ENCODE results near the gene HRK. TPM values are rescaled to one million over a fixed set of nuclear protein-coding genes. Genes with fewer than 3 reads are reported as not detected.

HRK gene
- total RNA-seq, 1 donor from 2014 or later = not detected

DNA sequence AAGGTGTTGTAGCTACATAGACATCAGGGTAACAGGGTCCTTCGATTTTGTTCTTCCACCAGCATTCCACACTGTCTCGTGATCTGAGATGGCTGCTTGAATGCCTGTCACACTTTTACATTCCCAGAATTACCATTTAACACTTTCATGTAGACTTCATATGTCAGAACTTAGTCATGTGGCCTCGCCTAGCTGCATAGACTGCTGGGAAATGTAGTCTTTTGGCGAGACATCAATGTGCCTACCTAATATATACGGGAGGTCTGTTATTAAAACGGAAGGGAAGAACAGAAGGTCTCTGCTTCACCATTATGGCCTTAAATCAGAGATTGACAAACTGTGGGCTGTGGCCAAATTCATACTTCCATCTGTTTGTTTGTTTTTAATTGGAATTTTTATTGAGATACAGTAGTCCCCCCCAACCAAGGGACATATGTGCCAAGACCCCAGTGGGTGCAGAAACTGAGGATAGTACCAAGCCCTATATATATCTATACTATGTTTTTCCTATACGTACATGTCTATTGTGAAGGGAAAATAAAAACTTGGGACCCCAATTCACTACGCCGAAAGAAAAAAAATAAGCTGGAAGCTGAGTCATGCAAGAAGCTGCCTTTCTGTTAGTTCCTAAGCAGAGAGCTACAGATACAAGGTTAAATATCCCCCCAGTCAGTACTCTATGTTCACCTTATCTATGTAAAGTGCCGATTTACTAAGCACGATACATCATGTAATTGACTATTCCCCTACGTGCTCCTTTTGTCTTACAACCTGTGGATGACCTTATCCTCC is 11.3 kb upstream of the HRK start:
- no peaks in the 10 kb centered on the region for H3K36me3 Mint-ChIP-seq (ENCODE audit: unreplicated experiment)
- no peaks in the 10 kb centered on the region for H3K9me3 Mint-ChIP-seq (ENCODE audit: unreplicated experiment)
- peaks cover 45% of the 10 kb centered on the region for H3K27me3 Mint-ChIP-seq (ENCODE audit: unreplicated experiment)
- H3K4me1 Mint-ChIP-seq (ENCODE audit: unreplicated experiment) = no peaks in the 10 kb centered on the region
- H3K27ac Mint-ChIP-seq (ENCODE audit: unreplicated experiment) = no peak overlapping the region
- TF ChIP-seq, protein P1, sequence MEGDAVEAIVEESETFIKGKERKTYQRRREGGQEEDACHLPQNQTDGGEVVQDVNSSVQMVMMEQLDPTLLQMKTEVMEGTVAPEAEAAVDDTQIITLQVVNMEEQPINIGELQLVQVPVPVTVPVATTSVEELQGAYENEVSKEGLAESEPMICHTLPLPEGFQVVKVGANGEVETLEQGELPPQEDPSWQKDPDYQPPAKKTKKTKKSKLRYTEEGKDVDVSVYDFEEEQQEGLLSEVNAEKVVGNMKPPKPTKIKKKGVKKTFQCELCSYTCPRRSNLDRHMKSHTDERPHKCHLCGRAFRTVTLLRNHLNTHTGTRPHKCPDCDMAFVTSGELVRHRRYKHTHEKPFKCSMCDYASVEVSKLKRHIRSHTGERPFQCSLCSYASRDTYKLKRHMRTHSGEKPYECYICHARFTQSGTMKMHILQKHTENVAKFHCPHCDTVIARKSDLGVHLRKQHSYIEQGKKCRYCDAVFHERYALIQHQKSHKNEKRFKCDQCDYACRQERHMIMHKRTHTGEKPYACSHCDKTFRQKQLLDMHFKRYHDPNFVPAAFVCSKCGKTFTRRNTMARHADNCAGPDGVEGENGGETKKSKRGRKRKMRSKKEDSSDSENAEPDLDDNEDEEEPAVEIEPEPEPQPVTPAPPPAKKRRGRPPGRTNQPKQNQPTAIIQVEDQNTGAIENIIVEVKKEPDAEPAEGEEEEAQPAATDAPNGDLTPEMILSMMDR (IDR thresholded peaks at IDR 0.05) = no peak
- no peak overlapping the region for H3K4me3 Mint-ChIP-seq (ENCODE audit: unreplicated experiment)
- no peak for DNase-seq (ENCODE audit: extremely low spot score, unreplicated experiment)

DNA sequence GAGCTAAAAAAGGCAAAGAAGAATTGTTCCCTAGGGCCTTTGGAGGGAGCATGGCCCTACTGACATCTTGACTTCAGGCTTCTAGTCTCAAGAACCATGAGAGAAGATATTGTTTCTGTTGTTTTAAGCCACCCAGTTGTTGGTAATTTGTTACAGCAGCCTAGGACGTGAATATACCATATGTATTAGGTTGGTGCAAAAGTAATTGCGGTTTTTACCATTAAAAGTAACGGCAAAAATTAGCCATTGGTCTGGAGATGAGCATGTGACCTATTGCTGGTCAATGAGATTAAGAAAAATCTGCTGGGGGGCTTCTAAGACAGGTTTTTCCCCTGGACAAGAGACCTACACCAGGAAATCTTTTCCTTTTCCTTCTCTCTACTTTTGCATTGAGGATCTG is 9.8 kb upstream of the HRK start:
- H3K4me1 Mint-ChIP-seq (ENCODE audit: unreplicated experiment) = no peaks in the 10 kb centered on the region
- TF ChIP-seq, protein P1 (IDR thresholded peaks at IDR 0.05) = no peak

DNA sequence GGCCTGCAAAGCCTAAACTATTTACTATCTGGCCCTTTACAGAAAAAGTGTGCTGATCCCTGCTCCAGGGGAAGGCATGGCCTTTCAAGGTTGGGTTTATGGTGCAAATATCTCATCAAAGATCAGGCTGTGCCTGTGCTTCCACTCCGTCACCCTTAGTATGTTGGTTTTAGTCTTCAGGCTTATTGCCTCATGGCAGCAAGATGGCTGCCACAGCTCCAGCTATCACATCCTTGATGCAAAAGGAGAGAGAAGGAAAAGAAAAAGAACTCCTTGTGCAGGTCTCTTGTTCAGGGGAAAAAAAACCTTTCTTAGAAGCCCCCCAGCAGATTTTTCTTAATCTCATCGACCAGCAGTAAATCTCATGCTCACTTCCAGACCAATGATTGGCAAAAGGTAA is 9.1 kb upstream of the HRK start:
- H3K9me3 Mint-ChIP-seq (ENCODE audit: unreplicated experiment) = no peaks in the 10 kb centered on the region
- peaks cover 41% of the 10 kb centered on the region for H3K27me3 Mint-ChIP-seq (ENCODE audit: unreplicated experiment)
- no peak overlapping the region for H3K27ac Mint-ChIP-seq (ENCODE audit: unreplicated experiment)

More for the DNA sequence above, 9.8 kb upstream of the HRK start:
- Mint-ChIP-seq H3K36me3 (ENCODE audit: unreplicated experiment) (no peaks in the 10 kb centered on the region), H3K27ac (ENCODE audit: unreplicated experiment) (no peak overlapping the region), H3K9me3 (ENCODE audit: unreplicated experiment) (no peaks in the 10 kb centered on the region), H3K27me3 (ENCODE audit: unreplicated experiment) (peaks cover 39% of the 10 kb centered on the region), H3K4me3 (ENCODE audit: unreplicated experiment) (no peak overlapping the region)
- no peak for DNase-seq (ENCODE audit: extremely low spot score, unreplicated experiment)

DNA sequence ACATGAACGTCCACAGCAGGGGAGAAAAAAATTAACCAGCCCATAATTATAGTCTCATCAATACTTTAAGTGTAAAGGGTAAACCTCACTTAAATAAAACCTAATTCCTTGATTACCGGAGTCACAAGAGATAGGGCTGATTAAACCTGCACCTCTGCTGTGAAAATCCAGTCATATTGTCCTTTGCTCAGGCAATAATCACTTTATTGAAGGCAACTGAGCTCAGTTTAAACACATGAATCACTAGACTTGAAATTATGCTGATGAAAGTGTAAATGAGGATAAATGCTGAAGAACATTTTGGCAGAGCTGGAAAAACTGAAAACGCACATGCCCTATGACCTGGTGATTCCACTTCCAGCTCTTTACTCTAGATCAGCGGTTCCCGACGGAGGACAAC is 6.7 kb upstream of the HRK start:
- Mint-ChIP-seq H3K36me3 (ENCODE audit: unreplicated experiment) (no peaks in the 10 kb centered on the region), H3K4me3 (ENCODE audit: unreplicated experiment) (no peak overlapping the region), H3K9me3 (ENCODE audit: unreplicated experiment) (no peaks in the 10 kb centered on the region), H3K4me1 (ENCODE audit: unreplicated experiment) (no peaks in the 10 kb centered on the region), H3K27ac (ENCODE audit: unreplicated experiment) (no peak overlapping the region), H3K27me3 (ENCODE audit: unreplicated experiment) (peaks cover 59% of the 10 kb centered on the region)
- TF ChIP-seq, protein P1 (IDR thresholded peaks at IDR 0.05) = no peak
- DNase-seq (ENCODE audit: extremely low spot score, unreplicated experiment) = no peak

More for the DNA sequence above, 9.1 kb upstream of the HRK start:
- Mint-ChIP-seq H3K36me3 (ENCODE audit: unreplicated experiment) (no peaks in the 10 kb centered on the region), H3K4me1 (ENCODE audit: unreplicated experiment) (no peaks in the 10 kb centered on the region), H3K4me3 (ENCODE audit: unreplicated experiment) (no peak overlapping the region)
- TF ChIP-seq, protein P1 (IDR thresholded peaks at IDR 0.05) = no peak
- no peak for DNase-seq (ENCODE audit: extremely low spot score, unreplicated experiment)

DNA sequence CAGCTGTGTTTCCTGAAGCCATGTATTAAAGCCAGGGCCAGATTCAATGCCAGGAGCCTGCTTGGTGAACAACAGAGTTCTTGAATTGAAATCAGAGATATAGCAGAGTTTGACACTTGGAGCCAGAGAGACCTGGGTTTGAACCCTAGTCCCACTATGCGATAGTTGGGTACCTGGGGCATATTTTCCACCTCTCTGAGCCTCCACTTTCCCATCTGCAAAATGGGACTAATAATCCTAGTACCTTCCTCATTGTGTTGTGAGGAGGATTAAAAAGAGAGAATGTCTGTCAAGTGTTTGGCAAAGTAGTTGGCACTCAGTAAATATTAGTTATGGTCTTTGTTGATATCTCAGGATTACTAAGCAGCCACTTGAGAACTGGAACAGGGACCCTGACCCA is 6.0 kb upstream of the HRK start:
- Mint-ChIP-seq H3K4me3 (ENCODE audit: unreplicated experiment) (no peak overlapping the region), H3K9me3 (ENCODE audit: unreplicated experiment) (no peaks in the 10 kb centered on the region), H3K27me3 (ENCODE audit: unreplicated experiment) (peaks cover 63% of the 10 kb centered on the region), H3K36me3 (ENCODE audit: unreplicated experiment) (no peaks in the 10 kb centered on the region), H3K4me1 (ENCODE audit: unreplicated experiment) (peaks cover 4% of the 10 kb centered on the region), H3K27ac (ENCODE audit: unreplicated experiment) (no peak overlapping the region)
- TF ChIP-seq, protein P1 (IDR thresholded peaks at IDR 0.05) = no peak
- DNase-seq (ENCODE audit: extremely low spot score, unreplicated experiment) = no peak
